IMR-90 (cell line): ENCODE measurements around the gene SH3RF1.

ENCODE experiments used
- CTCF ChIP-seq: conservative IDR thresholded peaks from 2 replicates; pipeline ENCODE4 v1.5.1; 2012; ENCODE audit warnings: mild to moderate bottlenecking, low read depth, low read length, improper control_type of control experiment
- ELK1 ChIP-seq: fragments of 150-350 bp; IDR thresholded peaks from 2 replicates; pipeline ENCODE4 v1.6.1; 2016; ENCODE audit warnings: low read depth, mild to moderate bottlenecking, low read length, moderate library complexity, borderline replicate concordance
- MAFK ChIP-seq: IDR thresholded peaks from 2 replicates; pipeline ENCODE4 v1.6.1; 2012; ENCODE audit warnings: low read depth, low read length, improper control_type of control experiment
- MAZ ChIP-seq: IDR thresholded peaks from 2 replicates; pipeline ENCODE4 v1.6.1; 2012; ENCODE audit warnings: low read depth, mild to moderate bottlenecking, low read length, improper control_type of control experiment, moderate library complexity, borderline replicate concordance
- MXI1 ChIP-seq: IDR thresholded peaks from 2 replicates; pipeline ENCODE4 v1.6.1; 2012; ENCODE audit warnings: low read depth, mild to moderate bottlenecking, low read length, moderate library complexity, borderline replicate concordance
- POLR2A ChIP-seq: IDR thresholded peaks from 2 replicates; pipeline ENCODE4 v1.6.1; 2012; ENCODE audit warnings: mild to moderate bottlenecking, low read depth, low read length
- RCOR1 ChIP-seq: IDR thresholded peaks from 2 replicates; pipeline ENCODE4 v1.6.1; 2012; ENCODE audit warnings: mild to moderate bottlenecking, low read length, improper control_type of control experiment; ENCODE audit not compliant: insufficient replicate concordance

DNA sequence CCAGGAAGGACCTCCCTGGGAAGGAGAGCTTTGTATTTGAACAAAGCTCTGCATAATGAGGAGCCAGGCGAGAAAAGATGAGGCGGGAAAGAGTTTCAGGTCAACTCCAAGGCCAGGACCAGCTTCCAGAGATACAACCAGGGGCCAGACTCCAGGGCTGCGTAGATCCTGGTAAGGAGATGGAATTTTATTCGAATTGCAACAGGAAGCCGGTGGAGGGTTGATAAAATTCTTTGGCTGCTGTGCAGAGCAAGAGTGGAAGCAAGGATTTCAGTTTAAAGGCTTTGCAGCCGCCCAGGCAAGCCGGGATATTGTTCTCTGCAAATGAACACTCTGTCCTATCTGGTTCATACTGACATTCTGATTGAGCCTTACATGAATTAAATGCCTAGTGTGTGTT is 220.5 kb downstream of the SH3RF1 start:
- no peak for TF ChIP-seq MAZ
- TF ChIP-seq POLR2A, result no peak
- TF ChIP-seq CTCF, result no peak
- TF ChIP-seq MXI1, result no peak
- TF ChIP-seq MAFK, result no peak
- no peak for TF ChIP-seq RCOR1
- no peak for TF ChIP-seq ELK1
